ENCODE data around the gene TNFRSF19.

The TNFRSF19 gene

DNA sequence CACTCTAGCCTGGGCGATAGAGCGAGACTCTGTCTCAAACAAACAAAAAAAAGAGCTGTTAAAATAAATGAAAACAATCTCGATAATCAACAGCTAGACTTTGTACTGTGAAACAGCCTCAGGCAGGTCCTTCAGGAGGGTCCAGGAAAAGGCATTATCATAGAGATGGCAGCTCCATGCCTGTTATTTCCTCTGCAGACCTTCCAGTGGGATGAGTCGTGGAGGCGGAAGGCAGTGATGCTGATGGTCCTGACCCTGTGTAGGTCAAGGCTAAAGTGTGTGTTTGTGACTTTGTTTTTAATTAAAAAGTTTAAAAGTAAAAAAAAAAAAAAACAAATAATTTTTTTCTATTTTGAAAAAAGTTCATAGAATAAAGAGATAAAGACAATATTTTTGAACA is 117.4 kb downstream of the TNFRSF19 start:
- Histone ChIP-seq H3K36me3 (ENCODE audit: control insufficient read depth, insufficient read depth, low read length) (no peaks in the 10 kb centered on the region), H3K9me3 (ENCODE audit: control insufficient read depth, insufficient read depth, low read depth, low read length) (peaks cover 36% of the 10 kb centered on the region), H3K9ac (ENCODE audit: low read length) (no peak overlapping the region), H3K4me1 (ENCODE audit: control insufficient read depth, insufficient read depth, low read length) (no peaks in the 10 kb centered on the region), H3K27ac (ENCODE audit: low read depth, low read length) (no peak overlapping the region), H3K4me3 (ENCODE audit: low read depth, low read length) (no peak overlapping the region), H3K27me3 (ENCODE audit: control insufficient read depth, insufficient read depth, low read length) (no peaks in the 10 kb centered on the region)

DNA sequence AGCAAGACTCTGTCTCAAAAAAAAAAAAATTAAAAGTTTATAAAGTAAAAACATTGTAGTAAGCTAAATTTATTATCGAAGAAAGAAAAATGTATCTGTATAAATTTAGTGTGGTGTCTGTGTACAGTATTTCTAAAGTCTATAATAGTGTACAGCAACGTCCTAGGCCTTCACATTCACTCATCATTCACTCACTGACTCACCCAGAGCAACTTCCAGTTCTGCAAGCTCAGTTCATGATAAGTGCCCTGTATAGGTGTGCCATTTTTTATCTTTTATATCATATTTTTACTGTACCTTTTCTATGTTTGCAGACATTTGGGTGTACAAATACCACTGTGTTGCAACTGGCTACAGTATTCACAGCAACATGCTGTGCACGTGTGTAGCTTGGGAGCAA is 118.1 kb downstream of the TNFRSF19 start:
- no peaks in the 10 kb centered on the region for H3K36me3 ChIP-seq (ENCODE audit: control insufficient read depth, insufficient read depth, low read length)
- no peaks in the 10 kb centered on the region for H3K27me3 ChIP-seq (ENCODE audit: control insufficient read depth, insufficient read depth, low read length)
- H3K9me3 ChIP-seq (ENCODE audit: control insufficient read depth, insufficient read depth, low read depth, low read length): peaks cover 30% of the 10 kb centered on the region
- H3K9ac ChIP-seq (ENCODE audit: low read length): no peak overlapping the region
- H3K27ac ChIP-seq (ENCODE audit: low read depth, low read length): no peak overlapping the region
- no peak overlapping the region for H3K4me3 ChIP-seq (ENCODE audit: low read depth, low read length)
- no peaks in the 10 kb centered on the region for H3K4me1 ChIP-seq (ENCODE audit: control insufficient read depth, insufficient read depth, low read length)

DNA sequence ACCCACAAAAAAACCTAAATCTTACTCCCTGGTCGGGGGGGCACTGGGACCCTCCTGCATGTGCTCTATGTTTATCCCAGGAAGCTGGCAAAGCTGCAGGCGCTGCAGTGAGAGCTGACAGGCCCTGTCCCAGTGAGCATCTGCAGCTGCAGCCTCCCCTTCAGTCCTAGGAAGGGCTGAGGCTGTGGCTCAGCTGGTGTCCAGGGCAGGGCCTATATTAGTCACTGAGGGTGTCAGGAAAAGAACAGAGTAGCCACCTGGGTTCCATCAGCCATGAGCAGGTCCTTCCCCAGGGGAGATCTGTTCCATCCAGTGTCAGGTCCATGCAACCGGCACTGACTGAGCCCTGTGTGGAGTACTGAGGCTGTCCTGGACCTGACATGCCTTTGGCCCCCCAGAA is 120.5 kb downstream of the TNFRSF19 start:
- Histone ChIP-seq H3K27me3 (ENCODE audit: control insufficient read depth, insufficient read depth, low read length) (no peaks in the 10 kb centered on the region), H3K27ac (ENCODE audit: low read depth, low read length) (no peak overlapping the region), H3K9me3 (ENCODE audit: control insufficient read depth, insufficient read depth, low read depth, low read length) (0 out of 2 replicates have a peak, but pooled peaks cover 7% of the 10 kb centered on the region), H3K36me3 (ENCODE audit: control insufficient read depth, insufficient read depth, low read length) (no peaks in the 10 kb centered on the region), H3K4me1 (ENCODE audit: control insufficient read depth, insufficient read depth, low read length) (no peaks in the 10 kb centered on the region), H3K4me3 (ENCODE audit: low read depth, low read length) (no peak overlapping the region), H3K9ac (ENCODE audit: low read length) (no peak overlapping the region)

DNA sequence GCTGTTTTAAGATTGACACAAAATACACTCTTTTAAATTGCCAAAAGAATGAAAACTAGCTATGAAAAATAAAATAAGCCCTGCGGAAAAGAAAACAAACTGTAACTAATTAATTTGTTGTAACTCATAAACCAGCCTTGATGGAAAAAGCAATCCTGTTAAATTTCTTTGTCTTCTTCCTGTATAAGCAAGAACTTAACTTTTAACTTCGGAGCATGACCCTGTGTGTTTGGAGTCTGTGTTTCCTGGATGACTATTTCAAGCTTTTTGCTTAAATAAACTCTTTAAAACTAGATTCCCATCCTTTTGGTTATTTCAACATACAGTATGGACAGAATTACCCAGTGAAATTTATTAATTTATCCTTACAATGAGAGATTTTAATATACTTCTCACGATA is 122.6 kb downstream of the TNFRSF19 start:
- Histone ChIP-seq H3K9me3 (ENCODE audit: control insufficient read depth, insufficient read depth, low read depth, low read length) (no peaks in the 10 kb centered on the region), H3K27me3 (ENCODE audit: control insufficient read depth, insufficient read depth, low read length) (no peaks in the 10 kb centered on the region), H3K36me3 (ENCODE audit: control insufficient read depth, insufficient read depth, low read length) (no peaks in the 10 kb centered on the region), H3K27ac (ENCODE audit: low read depth, low read length) (no peak overlapping the region), H3K9ac (ENCODE audit: low read length) (no peak overlapping the region), H3K4me3 (ENCODE audit: low read depth, low read length) (no peak overlapping the region), H3K4me1 (ENCODE audit: control insufficient read depth, insufficient read depth, low read length) (peaks cover 13% of the 10 kb centered on the region)

DNA sequence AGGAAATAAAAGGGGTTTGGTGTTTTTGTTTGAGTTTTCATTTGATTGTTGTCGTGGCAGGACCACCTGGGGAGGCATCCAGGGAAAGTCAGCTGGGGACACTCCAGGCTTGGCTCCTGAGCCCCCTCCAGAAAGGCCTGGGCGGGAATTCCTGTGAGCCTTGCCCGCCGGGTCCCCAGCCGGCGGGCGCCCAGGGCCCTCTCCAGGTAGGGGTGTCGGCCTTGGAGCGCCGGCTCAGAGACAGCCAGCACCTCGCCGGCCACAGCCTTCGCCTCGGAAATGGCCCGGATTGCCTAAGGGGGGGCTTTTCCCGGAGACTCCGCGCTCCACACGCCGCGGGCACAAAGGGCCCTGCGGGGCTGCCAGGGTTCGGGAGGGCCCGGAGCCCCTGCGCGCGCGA is 125.0 kb downstream of the TNFRSF19 start:
- H3K4me3 ChIP-seq (ENCODE audit: low read depth, low read length): peak overlapping the region; percentile 27; the same call in 1 of the 2 replicates
- H3K36me3 ChIP-seq (ENCODE audit: control insufficient read depth, insufficient read depth, low read length): no peaks in the 10 kb centered on the region
- no peaks in the 10 kb centered on the region for H3K9me3 ChIP-seq (ENCODE audit: control insufficient read depth, insufficient read depth, low read depth, low read length)
- H3K27ac ChIP-seq (ENCODE audit: low read depth, low read length): no peak overlapping the region
- H3K27me3 ChIP-seq (ENCODE audit: control insufficient read depth, insufficient read depth, low read length): no peaks in the 10 kb centered on the region
- H3K9ac ChIP-seq (ENCODE audit: low read length): no peak overlapping the region
- peaks cover 13% of the 10 kb centered on the region for H3K4me1 ChIP-seq (ENCODE audit: control insufficient read depth, insufficient read depth, low read length)

DNA sequence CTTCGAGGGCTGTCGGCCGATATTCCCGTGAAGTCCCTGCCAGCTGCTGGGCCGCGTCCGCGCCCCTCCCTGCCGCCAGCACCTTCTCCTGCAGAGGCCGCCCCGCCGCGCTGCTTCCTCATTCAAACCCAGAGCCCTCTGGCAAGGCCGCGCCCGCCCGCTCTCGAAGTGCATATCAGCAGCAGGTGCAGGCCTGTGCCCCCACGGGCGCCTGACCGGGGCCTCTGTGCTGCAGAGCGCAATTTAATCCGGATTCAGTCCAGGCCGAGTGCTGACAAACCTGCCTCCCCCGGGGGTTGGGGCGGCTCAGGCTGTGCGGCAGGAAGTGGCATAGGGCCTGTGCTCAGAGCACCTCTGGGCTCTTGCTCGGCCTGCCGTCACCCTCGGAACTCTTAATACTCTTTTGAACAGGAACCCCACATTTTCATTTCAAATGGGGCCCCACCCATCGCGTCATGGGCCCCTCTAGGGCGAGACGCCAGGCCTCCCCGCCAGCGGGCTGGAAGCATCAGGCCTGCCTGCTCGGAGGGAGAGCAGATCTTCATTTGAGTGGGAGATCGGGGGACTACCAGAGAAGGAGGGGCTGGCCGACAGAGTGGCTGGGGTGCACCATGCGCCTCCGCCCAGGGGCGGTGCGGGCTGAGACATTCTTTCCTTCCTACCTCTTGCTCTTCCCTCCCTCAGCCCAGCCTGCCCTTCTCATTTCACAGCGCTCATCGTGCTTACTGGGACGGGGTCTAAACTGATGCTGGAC is 125.7 kb downstream of the TNFRSF19 start:
- no peaks in the 10 kb centered on the region for H3K36me3 ChIP-seq (ENCODE audit: control insufficient read depth, insufficient read depth, low read length)
- no peak overlapping the region for H3K9ac ChIP-seq (ENCODE audit: low read length)
- H3K27me3 ChIP-seq (ENCODE audit: control insufficient read depth, insufficient read depth, low read length): no peaks in the 10 kb centered on the region
- H3K4me1 ChIP-seq (ENCODE audit: control insufficient read depth, insufficient read depth, low read length): peaks cover 13% of the 10 kb centered on the region
- peak overlapping the region; percentile 17; the same call in 1 of the 2 replicates for H3K27ac ChIP-seq (ENCODE audit: low read depth, low read length)
- no peaks in the 10 kb centered on the region for H3K9me3 ChIP-seq (ENCODE audit: control insufficient read depth, insufficient read depth, low read depth, low read length)
- peak overlapping the region; percentile 27; the same call in 1 of the 2 replicates for H3K4me3 ChIP-seq (ENCODE audit: low read depth, low read length)

DNA sequence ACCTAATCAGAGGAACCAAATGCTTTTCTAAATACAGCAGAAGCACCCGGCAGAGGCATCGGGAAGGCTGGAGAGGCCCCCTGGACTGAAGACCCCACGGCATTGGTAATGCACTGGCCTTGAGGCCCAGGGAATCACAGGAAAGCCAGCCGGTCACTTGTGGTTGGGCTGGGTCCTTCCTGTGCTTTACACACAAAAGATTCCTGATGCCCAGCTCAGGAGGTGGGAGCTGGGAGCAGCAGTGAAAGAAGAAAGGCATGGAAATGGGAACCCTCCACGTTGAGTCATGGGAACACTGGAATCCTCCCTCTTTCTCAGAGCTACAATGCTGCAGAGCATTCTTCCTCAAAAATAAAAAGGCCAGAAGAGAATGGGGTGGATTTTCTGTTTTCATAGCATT is 126.4 kb downstream of the TNFRSF19 start:
- H3K36me3 ChIP-seq (ENCODE audit: control insufficient read depth, insufficient read depth, low read length): no peaks in the 10 kb centered on the region
- H3K9ac ChIP-seq (ENCODE audit: low read length): no peak overlapping the region
- H3K27ac ChIP-seq (ENCODE audit: low read depth, low read length): no peak overlapping the region
- no peak overlapping the region for H3K4me3 ChIP-seq (ENCODE audit: low read depth, low read length)
- H3K4me1 ChIP-seq (ENCODE audit: control insufficient read depth, insufficient read depth, low read length): peaks cover 14% of the 10 kb centered on the region
- no peaks in the 10 kb centered on the region for H3K27me3 ChIP-seq (ENCODE audit: control insufficient read depth, insufficient read depth, low read length)
- no peaks in the 10 kb centered on the region for H3K9me3 ChIP-seq (ENCODE audit: control insufficient read depth, insufficient read depth, low read depth, low read length)

DNA sequence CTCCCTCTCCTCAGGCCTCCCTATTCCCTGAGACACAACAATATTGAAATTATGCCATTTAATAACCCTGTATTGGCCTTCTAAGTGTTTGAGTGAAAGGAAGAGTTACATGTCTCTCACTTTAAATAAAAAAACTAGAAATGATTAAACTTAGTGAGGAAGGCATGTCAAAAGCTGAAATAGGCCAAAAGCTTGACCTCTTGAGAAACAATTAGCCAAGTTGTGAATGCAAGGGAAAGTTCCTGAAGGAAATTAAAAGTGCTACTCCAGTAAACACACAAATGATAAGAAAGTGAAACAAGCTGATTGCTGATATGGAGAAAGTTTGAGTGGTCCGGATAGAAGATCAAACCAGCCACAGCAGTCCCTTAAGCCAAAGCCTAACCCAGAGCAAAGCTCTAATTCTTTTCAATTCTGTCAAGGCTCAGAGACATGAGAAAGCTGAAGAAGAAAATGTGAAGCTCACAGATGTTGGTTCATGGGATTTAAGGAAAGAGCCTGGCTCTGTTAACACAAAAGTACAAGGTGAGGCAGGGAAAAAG is 127.6 kb downstream of the TNFRSF19 start:
- Histone ChIP-seq H3K27me3 (ENCODE audit: control insufficient read depth, insufficient read depth, low read length) (no peaks in the 10 kb centered on the region), H3K9me3 (ENCODE audit: control insufficient read depth, insufficient read depth, low read depth, low read length) (no peaks in the 10 kb centered on the region), H3K27ac (ENCODE audit: low read depth, low read length) (no peak overlapping the region), H3K36me3 (ENCODE audit: control insufficient read depth, insufficient read depth, low read length) (no peaks in the 10 kb centered on the region), H3K4me3 (ENCODE audit: low read depth, low read length) (no peak overlapping the region), H3K4me1 (ENCODE audit: control insufficient read depth, insufficient read depth, low read length) (peaks cover 19% of the 10 kb centered on the region), H3K9ac (ENCODE audit: low read length) (no peak overlapping the region)

DNA sequence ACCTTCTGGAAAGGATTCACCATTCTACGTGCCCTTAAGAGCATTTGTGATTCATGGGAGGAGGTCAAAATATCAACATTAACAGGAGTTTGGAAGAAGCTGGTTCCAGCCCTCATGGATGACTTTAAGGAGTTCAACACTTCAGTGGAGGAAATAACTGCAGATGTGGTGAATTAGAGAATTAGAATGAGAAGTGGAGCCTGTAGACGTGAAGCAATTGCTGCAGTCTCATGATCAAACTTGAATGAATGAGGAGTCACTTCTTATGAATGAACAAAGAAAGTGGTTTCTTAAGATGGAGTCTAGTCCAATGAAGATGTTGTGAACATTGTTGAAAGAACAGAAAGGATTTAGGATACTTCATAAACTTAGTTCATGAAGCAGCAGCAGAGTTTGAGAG is 129.1 kb downstream of the TNFRSF19 start:
- Histone ChIP-seq H3K9me3 (ENCODE audit: control insufficient read depth, insufficient read depth, low read depth, low read length) (no peaks in the 10 kb centered on the region), H3K36me3 (ENCODE audit: control insufficient read depth, insufficient read depth, low read length) (no peaks in the 10 kb centered on the region), H3K4me1 (ENCODE audit: control insufficient read depth, insufficient read depth, low read length) (peaks cover 19% of the 10 kb centered on the region), H3K4me3 (ENCODE audit: low read depth, low read length) (no peak overlapping the region), H3K27me3 (ENCODE audit: control insufficient read depth, insufficient read depth, low read length) (no peaks in the 10 kb centered on the region), H3K27ac (ENCODE audit: low read depth, low read length) (no peak overlapping the region), H3K9ac (ENCODE audit: low read length) (no peak overlapping the region)

DNA sequence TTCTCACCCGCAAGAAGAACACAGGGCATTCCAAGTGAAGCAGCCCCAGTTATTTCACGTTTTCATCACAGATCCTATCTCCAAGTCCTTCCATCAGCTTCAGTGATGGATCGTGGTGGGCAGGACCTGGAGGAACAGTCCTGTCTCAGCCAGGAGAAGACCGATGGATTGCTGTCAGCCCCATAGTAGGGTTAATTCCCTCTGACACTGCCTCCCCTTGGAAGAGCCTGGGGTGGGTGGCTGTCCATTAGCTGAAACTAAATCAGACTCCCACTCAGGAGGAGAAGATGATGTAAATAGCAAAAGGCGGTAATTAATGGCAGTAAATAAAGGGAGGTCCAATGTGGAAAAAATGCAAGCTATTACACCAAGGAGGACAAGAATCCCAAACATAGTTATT is 131.0 kb downstream of the TNFRSF19 start:
- peaks cover 14% of the 10 kb centered on the region for H3K4me1 ChIP-seq (ENCODE audit: control insufficient read depth, insufficient read depth, low read length)
- H3K9ac ChIP-seq (ENCODE audit: low read length): no peak overlapping the region
- H3K27ac ChIP-seq (ENCODE audit: low read depth, low read length): no peak overlapping the region
- H3K36me3 ChIP-seq (ENCODE audit: control insufficient read depth, insufficient read depth, low read length): no peaks in the 10 kb centered on the region
- no peaks in the 10 kb centered on the region for H3K27me3 ChIP-seq (ENCODE audit: control insufficient read depth, insufficient read depth, low read length)
- H3K4me3 ChIP-seq (ENCODE audit: low read depth, low read length): no peak overlapping the region
- H3K9me3 ChIP-seq (ENCODE audit: control insufficient read depth, insufficient read depth, low read depth, low read length): no peaks in the 10 kb centered on the region

DNA sequence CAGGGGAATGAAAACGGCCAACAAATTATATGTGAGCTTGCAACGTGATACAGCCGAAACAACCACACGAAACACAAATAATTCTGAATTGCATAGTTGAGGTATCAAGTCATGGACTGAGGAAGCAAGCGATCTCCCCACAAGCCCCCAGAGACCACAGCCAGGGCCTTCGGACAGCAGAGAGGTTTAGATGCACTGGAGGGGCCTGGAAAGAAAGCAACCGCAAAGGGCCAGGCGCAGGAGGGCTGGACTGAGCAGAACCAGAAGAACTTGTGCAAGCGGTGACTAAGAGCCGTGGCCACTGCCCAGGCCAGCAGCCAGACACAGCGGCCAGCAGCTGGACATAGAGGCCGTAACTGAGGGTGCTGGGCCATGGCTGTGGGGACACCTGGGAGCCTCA is 131.4 kb downstream of the TNFRSF19 start:
- Histone ChIP-seq H3K36me3 (ENCODE audit: control insufficient read depth, insufficient read depth, low read length) (no peaks in the 10 kb centered on the region), H3K9me3 (ENCODE audit: control insufficient read depth, insufficient read depth, low read depth, low read length) (no peaks in the 10 kb centered on the region), H3K4me3 (ENCODE audit: low read depth, low read length) (no peak overlapping the region), H3K27me3 (ENCODE audit: control insufficient read depth, insufficient read depth, low read length) (no peaks in the 10 kb centered on the region), H3K27ac (ENCODE audit: low read depth, low read length) (no peak overlapping the region), H3K9ac (ENCODE audit: low read length) (no peak overlapping the region), H3K4me1 (ENCODE audit: control insufficient read depth, insufficient read depth, low read length) (peaks cover 9% of the 10 kb centered on the region)
